NCI-H82 treated with DMSO at 0.1 percent for 48 hours (cell line): ENCODE measurements around the gene NEK7.
"Not testable (repeated sequence)": the region's sequence is repeated elsewhere in the genome, so short reads cannot be mapped to it uniquely, and the experiment has no call there.

ENCODE experiments used
- DNase-seq: peaks from one replicate; lab custom pipeline; 2025; ENCODE audit not compliant: unreplicated experiment; lab: John Stamatoyannopoulos, UW

The NEK7 gene

DNA sequence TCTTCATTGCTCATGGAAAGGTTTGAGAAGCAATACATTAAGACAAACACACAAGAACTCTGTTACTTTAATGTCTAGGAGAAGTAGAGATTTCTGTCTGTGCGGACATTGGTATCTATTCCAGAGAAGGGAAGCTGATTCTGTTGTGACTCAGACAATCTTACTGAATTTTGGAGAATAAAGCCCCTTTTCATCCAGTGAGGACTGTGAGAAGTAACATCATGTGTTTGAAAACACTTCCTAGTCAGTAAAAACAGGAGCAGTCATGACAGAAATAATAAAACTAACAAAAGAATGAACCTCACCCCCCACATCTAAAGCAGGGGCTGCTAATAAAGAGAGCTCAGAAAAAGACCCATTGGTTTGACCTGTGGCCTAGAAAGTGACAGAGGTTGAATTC, 46.6 kb downstream of the NEK7 start:
- no peak for DNase-seq

- DNase-seq: no peak
Measured at GRCh38 chr1:198205016-198205684, 48.4 kb downstream of the NEK7 start.

DNA sequence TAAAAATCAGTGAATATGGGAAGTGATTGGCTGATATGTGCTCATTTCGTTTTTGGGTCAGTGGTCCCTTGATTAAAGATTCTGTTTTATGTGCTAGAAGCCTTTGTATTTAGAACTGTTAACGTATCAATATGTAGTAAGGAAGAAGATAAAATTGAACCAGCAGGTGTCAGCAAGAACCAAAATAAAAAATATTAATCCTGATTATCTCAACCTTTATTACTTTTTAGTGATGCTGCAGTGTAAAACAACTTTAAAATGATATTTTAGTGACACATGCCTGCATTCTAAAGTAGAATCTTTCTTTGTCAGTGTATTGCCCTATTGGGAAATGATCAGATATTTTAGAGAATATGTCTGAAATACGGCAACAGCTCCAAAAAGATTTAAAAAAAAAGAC, 49.5 kb downstream of the NEK7 start:
- no peak for DNase-seq

GRCh38 chr1:198211696-198212095, 54.9 kb downstream of the NEK7 start:
- DNase-seq: no peak

GRCh38 chr1:198212126-198212525, 55.3 kb downstream of the NEK7 start:
- DNase-seq: no peak

DNA sequence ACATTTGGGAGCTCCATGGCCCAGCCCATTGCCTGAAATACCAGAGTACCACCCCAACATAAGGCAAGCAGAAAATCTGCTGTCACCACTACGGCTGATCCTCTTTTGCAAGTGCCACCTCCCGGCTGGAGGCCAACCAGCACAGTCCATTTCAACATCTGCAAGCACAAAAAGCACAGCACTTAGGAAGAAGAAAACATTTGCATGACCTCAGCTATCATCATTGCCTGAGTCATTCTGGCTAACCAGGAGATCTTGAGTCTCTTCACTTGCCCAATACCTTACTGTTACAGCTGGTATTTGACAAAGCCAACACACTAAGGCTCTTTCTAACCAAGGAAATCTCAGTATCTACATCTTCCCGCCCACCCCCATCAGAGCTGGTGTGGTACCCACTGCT, 55.9 kb downstream of the NEK7 start:
- DNase-seq: no peak

GRCh38 chr1:198214924-198215323, 58.1 kb downstream of the NEK7 start:
- no peak for DNase-seq

GRCh38 chr1:198220428-198220827, 63.6 kb downstream of the NEK7 start:
- no peak for DNase-seq

DNA sequence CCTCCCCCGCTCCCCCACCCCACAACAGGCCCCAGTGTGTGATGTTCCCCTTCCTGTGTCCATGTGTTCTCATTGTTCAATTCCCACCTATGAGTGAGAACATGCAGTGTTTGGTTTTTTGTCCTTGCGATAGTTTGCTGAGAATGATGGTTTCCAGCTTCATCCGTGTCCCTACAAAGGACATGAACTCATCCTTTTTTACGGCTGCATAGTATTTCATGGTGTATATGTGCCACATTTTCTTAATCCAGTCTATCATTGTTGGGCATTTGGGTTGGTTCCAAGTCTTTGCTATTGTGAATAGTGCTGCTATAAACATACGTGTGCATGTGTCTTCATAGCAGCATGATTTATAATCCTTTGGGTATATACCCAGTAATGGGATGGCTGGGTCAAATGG, 70.2 kb downstream of the NEK7 start:
- DNase-seq: not testable (repeated sequence)

- not testable (repeated sequence) for DNase-seq
Measured at GRCh38 chr1:198227454-198227853, 70.7 kb downstream of the NEK7 start.

- no peak for DNase-seq
Measured at GRCh38 chr1:198228925-198229324, 72.1 kb downstream of the NEK7 start.

DNA sequence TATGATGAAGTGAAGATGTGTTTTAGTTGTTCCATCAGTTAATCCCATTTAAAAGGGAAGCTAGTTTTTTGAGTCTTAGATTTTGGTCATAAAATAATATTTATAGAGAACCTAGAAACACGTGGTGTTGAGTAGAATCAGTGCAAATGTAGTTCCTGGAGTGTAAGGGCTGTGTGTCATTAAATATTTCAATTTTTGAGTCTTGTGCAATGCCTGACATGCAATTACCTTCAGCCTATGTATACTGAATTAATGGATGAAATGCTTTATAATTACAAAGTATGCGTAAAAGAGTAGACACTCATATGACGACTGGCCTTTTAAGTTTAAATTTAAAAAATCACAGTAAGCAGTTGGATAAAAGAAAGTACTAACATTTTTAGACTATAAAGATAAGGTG, 75.0 kb downstream of the NEK7 start:
- DNase-seq: no peak

DNA sequence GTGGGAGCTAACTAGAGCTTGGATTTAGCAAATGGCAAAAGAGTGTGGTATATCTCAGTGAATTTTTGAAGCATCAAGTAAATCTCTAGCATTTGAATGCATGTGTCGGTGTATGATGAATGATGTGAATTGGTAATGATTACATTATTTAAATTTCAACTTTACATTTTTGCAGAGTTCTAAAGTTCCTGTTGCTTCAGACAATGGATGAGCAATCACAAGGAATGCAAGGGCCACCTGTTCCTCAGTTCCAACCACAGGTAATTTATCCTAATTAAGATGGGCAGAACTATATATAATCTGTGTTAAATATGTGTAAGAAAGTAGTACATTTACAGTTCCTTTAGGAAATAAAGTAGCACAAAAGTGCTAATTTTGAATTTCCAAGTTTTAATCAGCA, 75.6 kb downstream of the NEK7 start:
- DNase-seq: no peak

GRCh38 chr1:198232940-198233675, 76.3 kb downstream of the NEK7 start:
- no peak for DNase-seq

GRCh38 chr1:198234520-198235251, 77.9 kb downstream of the NEK7 start:
- no peak for DNase-seq

DNA sequence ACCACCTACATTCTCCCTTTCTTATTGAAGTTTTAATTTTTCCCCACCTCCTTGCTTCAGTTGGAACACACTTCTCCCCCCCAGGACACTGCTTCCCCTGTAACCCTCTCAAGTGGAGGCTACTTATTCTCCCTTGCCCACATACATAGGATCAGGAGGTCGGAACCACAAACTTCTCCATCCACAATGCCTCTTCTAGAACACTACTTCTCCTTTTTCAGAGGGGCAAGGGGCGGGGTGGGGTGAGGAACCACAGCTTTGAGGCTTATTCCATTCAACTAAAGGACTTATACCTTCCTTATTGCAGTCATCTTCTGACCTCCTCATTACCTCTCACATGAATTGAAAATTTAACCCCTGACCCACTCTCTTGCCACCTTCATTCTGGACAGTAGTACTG, 81.3 kb downstream of the NEK7 start:
- no peak for DNase-seq

DNA sequence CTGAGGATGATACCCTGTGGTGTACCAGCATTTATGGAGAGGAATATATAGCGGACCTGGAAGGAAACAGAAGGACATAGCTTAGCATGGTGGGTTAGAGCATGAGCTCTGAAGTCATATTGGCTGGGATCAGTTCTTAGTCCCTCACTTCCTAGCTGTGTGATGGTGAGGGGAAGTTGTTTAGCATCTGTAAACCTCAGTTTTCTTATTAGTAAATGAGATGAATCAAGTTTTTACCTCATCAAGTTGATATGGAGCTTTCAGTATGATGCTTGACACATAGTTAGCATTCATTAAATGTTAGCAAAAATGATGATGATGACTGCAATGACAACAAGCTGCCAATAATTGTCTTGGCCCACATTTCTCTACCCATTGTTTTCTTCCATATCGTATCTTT, 84.8 kb downstream of the NEK7 start:
- DNase-seq: no peak

- DNase-seq: no peak
Measured at GRCh38 chr1:198244772-198245171, 88.0 kb downstream of the NEK7 start.

DNA sequence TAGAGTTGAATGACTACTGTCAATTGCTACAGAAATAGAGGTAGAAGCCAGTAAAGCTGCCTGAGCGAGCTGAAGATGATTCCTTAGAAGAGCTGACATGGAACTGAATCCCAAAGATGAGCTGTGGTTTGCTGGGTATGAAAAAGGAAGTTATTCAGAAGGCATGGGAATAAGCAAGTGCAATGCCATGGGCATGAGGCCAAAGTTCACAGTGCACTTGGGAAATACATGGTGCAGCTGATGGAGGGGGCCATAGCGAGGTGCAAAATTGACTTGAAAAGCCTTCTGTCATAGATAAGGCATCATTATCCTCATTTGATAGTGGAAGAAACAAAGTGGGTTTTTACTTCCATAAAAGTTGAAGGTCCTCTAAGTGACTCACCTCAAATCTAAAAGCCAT, 88.6 kb downstream of the NEK7 start:
- DNase-seq: no peak

GRCh38 chr1:198246337-198246736, 89.5 kb downstream of the NEK7 start:
- no peak for DNase-seq

- DNase-seq: no peak
Measured at GRCh38 chr1:198253259-198253658, 96.5 kb downstream of the NEK7 start.

- no peak for DNase-seq
Measured at GRCh38 chr1:198253668-198254067, 96.9 kb downstream of the NEK7 start.
